SU-DHL-6 (cell line): ENCODE measurements around the gene PPP3CA.

Source experiments
- EZH2phosphoT487 ChIP-seq: fragments of 200-600 bp; sonication (generic), shearing (Covaris generic); conservative IDR thresholded peaks from 2 replicates; pipeline ENCODE4 v1.6.1; 2018; ENCODE audit warnings: mild to moderate bottlenecking, antibody characterized with exemption, low read length, moderate library complexity, mixed read lengths
- TF ChIP-seq, protein P1 (sequence below): fragments of 200-600 bp; sonication (generic); IDR thresholded peaks from one replicate; pipeline ENCODE4 v1.5.1; 2017; ENCODE audit warnings: antibody characterized with exemption, mild to moderate bottlenecking, low read length, moderate library complexity; ENCODE audit not compliant: insufficient read depth, poor library complexity, severe bottlenecking

DNA sequence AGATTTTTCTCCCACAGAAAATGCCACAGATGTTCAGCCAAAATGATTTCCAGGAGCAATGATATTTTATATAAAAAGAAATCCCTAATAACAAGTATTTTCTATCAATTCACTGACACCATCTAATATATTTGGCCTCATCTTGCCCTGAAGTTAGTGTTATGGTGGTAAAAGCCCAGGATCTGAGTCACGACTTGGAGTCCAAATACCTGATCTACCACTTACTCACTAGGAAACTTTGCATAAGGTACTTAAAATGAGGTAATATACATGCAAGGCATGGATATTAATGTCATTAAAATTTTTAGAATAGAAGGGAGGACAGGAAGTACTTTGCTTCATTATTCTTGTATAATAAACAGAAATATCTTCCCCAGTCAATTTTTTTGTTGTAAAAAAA, 16.3 kb downstream of the PPP3CA start:
- TF ChIP-seq, protein P1, sequence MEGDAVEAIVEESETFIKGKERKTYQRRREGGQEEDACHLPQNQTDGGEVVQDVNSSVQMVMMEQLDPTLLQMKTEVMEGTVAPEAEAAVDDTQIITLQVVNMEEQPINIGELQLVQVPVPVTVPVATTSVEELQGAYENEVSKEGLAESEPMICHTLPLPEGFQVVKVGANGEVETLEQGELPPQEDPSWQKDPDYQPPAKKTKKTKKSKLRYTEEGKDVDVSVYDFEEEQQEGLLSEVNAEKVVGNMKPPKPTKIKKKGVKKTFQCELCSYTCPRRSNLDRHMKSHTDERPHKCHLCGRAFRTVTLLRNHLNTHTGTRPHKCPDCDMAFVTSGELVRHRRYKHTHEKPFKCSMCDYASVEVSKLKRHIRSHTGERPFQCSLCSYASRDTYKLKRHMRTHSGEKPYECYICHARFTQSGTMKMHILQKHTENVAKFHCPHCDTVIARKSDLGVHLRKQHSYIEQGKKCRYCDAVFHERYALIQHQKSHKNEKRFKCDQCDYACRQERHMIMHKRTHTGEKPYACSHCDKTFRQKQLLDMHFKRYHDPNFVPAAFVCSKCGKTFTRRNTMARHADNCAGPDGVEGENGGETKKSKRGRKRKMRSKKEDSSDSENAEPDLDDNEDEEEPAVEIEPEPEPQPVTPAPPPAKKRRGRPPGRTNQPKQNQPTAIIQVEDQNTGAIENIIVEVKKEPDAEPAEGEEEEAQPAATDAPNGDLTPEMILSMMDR, result no peak
- TF ChIP-seq EZH2phosphoT487, result no peak
